A549 (cell line): Measurements from ENCODE around the gene FAM20B. TPM values are rescaled to one million over a fixed set of nuclear protein-coding genes. Genes with fewer than 3 reads are reported as not detected.

ENCODE experiments used
- ATAC-seq, 2 experiments: fragments of 200-7000 bp in 1 of 2; fragments of >200 bp in 1 of 2; cut with Nextera tagmentation in 1 of 2; cut with Tn5 transposase in 1 of 2; 3 replicates each; pipeline versions ENCODE4 v1.8.0 to v1.9.1; 2018 to 2020; ENCODE audit warnings: mild to moderate bottlenecking in 1 of 2, moderate library complexity in 1 of 2
- CTCF ChIA-PET: fragments of 300-600 bp; sonication (Branson Sonifier 250); formaldehyde crosslinking; extraction: SDS; loops from one replicate; lab custom pipeline; 2021; ENCODE audit warnings: antibody characterized with exemption, inconsistent platforms; lab: Yijun Ruan, JAX
- POLR2A ChIA-PET: fragments of 350-600 bp; formaldehyde crosslinking; extraction: SDS; loops from one replicate; lab custom pipeline; 2021; ENCODE audit warnings: antibody characterized with exemption, inconsistent platforms; lab: Yijun Ruan, JAX
- DNase-seq, 2 experiments: peaks; one replicate each; pipeline versions ENCODE4 v3.0.0 to v3.0.0-alpha.2; 2011 to 2016; ENCODE audit warnings: low read depth in 1 of 2, low spot score in 1 of 2
- FAIRE-seq: peaks from 2 replicates; lab custom pipeline; 2011; peaks lifted over from hg19 to GRCh38; lab: Jason Lieb, UNC
- H3K27ac ChIP-seq, 2 experiments: fragments of >200 bp; sonication (Bioruptor Twin); formaldehyde crosslinking; 3 replicates each; pipeline ENCODE4 v1.5.1; 2016 to 2017
- H3K4me1 ChIP-seq: fragments of >200 bp; sonication (Bioruptor Twin); formaldehyde crosslinking; 3 replicates; pipeline ENCODE4 v1.6.1; 2016
- H3K4me2 ChIP-seq: fragments of >200 bp; sonication (Bioruptor Twin); formaldehyde crosslinking; 3 replicates; pipeline ENCODE4 v1.6.1; 2016
- H3K4me3 ChIP-seq: fragments of >200 bp; sonication (Bioruptor Twin); formaldehyde crosslinking; 3 replicates; pipeline ENCODE4 v1.5.1; 2016
- H3K9me3 ChIP-seq: fragments of >200 bp; sonication (Bioruptor Twin); formaldehyde crosslinking; 3 replicates; pipeline ENCODE4 v1.6.1; 2016
- BCL3 ChIP-seq: fragments of >200 bp; sonication (Bioruptor Twin); formaldehyde crosslinking; IDR thresholded peaks from 3 replicates; pipeline ENCODE4 v1.6.1; 2016
- CTCF ChIP-seq: fragments of >200 bp; sonication (Bioruptor Twin); formaldehyde crosslinking; IDR thresholded peaks from 3 replicates; pipeline ENCODE4 v1.5.1; 2016
- EP300 ChIP-seq, 2 experiments: fragments of >200 bp; sonication (Bioruptor Twin); formaldehyde crosslinking; IDR thresholded peaks; 2 replicates in 1 of 2; 3 replicates in 1 of 2; pipeline ENCODE4 v1.6.1; 2016 to 2017
- ESRRA ChIP-seq: fragments of 150-350 bp; IDR thresholded peaks from 2 replicates; pipeline ENCODE4 v1.6.1; 2014; ENCODE audit warnings: mild to moderate bottlenecking, low read length, borderline replicate concordance
- HDAC2 ChIP-seq: fragments of 200-600 bp; sonication (generic); IDR thresholded peaks from 2 replicates; pipeline ENCODE4 v1.6.1; 2016
- HEYL ChIP-seq: fragments of 250-450 bp; sonication (Bioruptor Pico); IDR thresholded peaks from 2 replicates; pipeline ENCODE4 v1.8.0; 2021; ENCODE audit warnings: mild to moderate bottlenecking, moderate library complexity
- HOXB13 ChIP-seq: fragments of 250-450 bp; sonication (Bioruptor Pico); IDR thresholded peaks from 2 replicates; pipeline ENCODE4 v1.5.0; 2020; ENCODE audit warnings: low read depth, mild to moderate bottlenecking, moderate library complexity
- HOXB5 ChIP-seq: fragments of 250-450 bp; sonication (Bioruptor Pico); IDR thresholded peaks from 2 replicates; pipeline ENCODE4 v1.5.0; 2020; ENCODE audit warnings: mild to moderate bottlenecking, moderate library complexity
- JUN ChIP-seq, 2 experiments: fragments of >200 bp; sonication (Bioruptor Twin); formaldehyde crosslinking; IDR thresholded peaks; 2 replicates in 1 of 2; 3 replicates in 1 of 2; pipeline ENCODE4 v1.6.1; 2016 to 2017
- JUNB ChIP-seq: fragments of >200 bp; sonication (Bioruptor Twin); formaldehyde crosslinking; IDR thresholded peaks from 2 replicates; pipeline ENCODE4 v1.6.1; 2016
- KDM1A ChIP-seq: fragments of 200-600 bp; sonication (generic); IDR thresholded peaks from 2 replicates; pipeline ENCODE4 v1.6.1; 2016; ENCODE audit warnings: low read depth, mild to moderate bottlenecking
- MAFK ChIP-seq: fragments of 450-650 bp; IDR thresholded peaks from 2 replicates; pipeline ENCODE4 v1.6.1; 2014; ENCODE audit not compliant: partially characterized antibody
- MYC ChIP-seq: IDR thresholded peaks from 2 replicates; pipeline ENCODE4 v1.6.1; 2012; ENCODE audit warnings: mild to moderate bottlenecking, inconsistent platforms, low read length, improper control_type of control experiment, borderline replicate concordance
- PHF8 ChIP-seq: fragments of 200-600 bp; sonication (generic); IDR thresholded peaks from 2 replicates; pipeline ENCODE4 v1.6.1; 2016; ENCODE audit warnings: low read depth, mild to moderate bottlenecking, antibody characterized with exemption, moderate library complexity, borderline replicate concordance
- POLR2A ChIP-seq: IDR thresholded peaks from 2 replicates; pipeline ENCODE4 v1.6.1; 2012; ENCODE audit warnings: mild to moderate bottlenecking, low read length
- RAD21 ChIP-seq, 2 experiments: fragments of >200 bp in 1 of 2; sonication (Bioruptor Twin) in 1 of 2; formaldehyde crosslinking in 1 of 2; IDR thresholded peaks in 1 of 2; conservative IDR thresholded peaks in 1 of 2; 2 replicates in 1 of 2; 3 replicates in 1 of 2; pipeline ENCODE4 v1.6.1; 2012 to 2018; ENCODE audit warnings: inconsistent platforms in 1 of 2
- REST ChIP-seq: fragments of 200-600 bp; sonication (generic); IDR thresholded peaks from 2 replicates; pipeline ENCODE4 v1.6.1; 2016; ENCODE audit warnings: antibody characterized with exemption, mild to moderate bottlenecking, moderate library complexity
- RFX5 ChIP-seq: fragments of 450-650 bp; IDR thresholded peaks from 2 replicates; pipeline ENCODE4 v1.7.1; 2014; ENCODE audit warnings: antibody characterized with exemption, mild to moderate bottlenecking, moderate library complexity
- SMC3 ChIP-seq: fragments of >200 bp; sonication (Bioruptor Twin); formaldehyde crosslinking; IDR thresholded peaks from 3 replicates; pipeline ENCODE4 v1.6.1; 2018; ENCODE audit warnings: inconsistent platforms
- TFCP2L1 ChIP-seq: fragments of 250-450 bp; sonication (Bioruptor Pico); IDR thresholded peaks from 2 replicates; pipeline ENCODE4 v1.5.0; 2021; ENCODE audit warnings: mild to moderate bottlenecking
- ZNF302 ChIP-seq: fragments of 250-450 bp; sonication (Bioruptor Pico); IDR thresholded peaks from 2 replicates; pipeline ENCODE4 v1.9.0; 2021; ENCODE audit warnings: inconsistent platforms, mild to moderate bottlenecking, moderate library complexity
- ZSCAN20 ChIP-seq: fragments of 250-450 bp; sonication (Bioruptor Pico); IDR thresholded peaks from 2 replicates; pipeline ENCODE4 v1.8.0; 2022; ENCODE audit warnings: mild to moderate bottlenecking, moderate library complexity
- WGBS: methylation state at CpG from one replicate; pipeline ENCODE4 v1.1.6; 2017; ENCODE audit errors: missing lambda C conversion rate; 5-methylcytosine and 5-hydroxymethylcytosine counted together
- polyA plus RNA-seq, 4 experiments: library from polyadenylated mRNA; depleted of rRNA in 3 of 4; stranded (reverse); fragments of >200 nt; fragmentation: RNase III in 1 of 4; extraction: RNeasy Plus Mini Kit Qiagen cat#74134 plus additional on column Dnase treatment in 1 of 4; gene quantifications; 2 replicates in 3 of 4; 3 replicates in 1 of 4; pipeline ENCODE4 v1.2.3, GENCODE V29; 2011 to 2017

The FAM20B gene
- polyA plus RNA-seq, 2 of the 4 experiments (the other 2 are of a cell fraction): 24.2 to 35.3 TPM

- H3K27ac ChIP-seq: no peak overlapping the region
- no peaks in the 10 kb centered on the region for H3K9me3 ChIP-seq
- ATAC-seq: peak; percentile 9 to 33; a peak in 3 of 6 replicates
- no peak for FAIRE-seq
- POLR2A ChIA-PET: interaction anchor here (0.7 to 1.2 kb wide), 5 partner anchors 22 to 424 kb away, joined by 3 to 5 read pairs (median 3); partner anchors contain the start of genes SOAT1 and TOR3A
- CTCF ChIA-PET: interaction anchor here (0.6 to 5.1 kb wide), 52 partner anchors 9 to 581 kb away, joined by 3 to 32 read pairs (median 7); partner anchors contain the start of genes AXDND1, SOAT1 and TOR3A
- WGBS: 82% methylated on average over 2 of the region's 2 CpGs
- DNase-seq: no peak
- H3K4me3 ChIP-seq: no peak overlapping the region
- peaks cover 15% of the 10 kb centered on the region for H3K4me1 ChIP-seq
- no peak for TF ChIP-seq BCL3
- TF ChIP-seq JUNB: no peak
- TF ChIP-seq POLR2A: no peak
- TF ChIP-seq MYC: no peak
- TF ChIP-seq HDAC2: no peak
- TF ChIP-seq REST: no peak
- TF ChIP-seq RAD21 (conservative IDR thresholded peaks at IDR 0.05 in 1 of 2, IDR thresholded peaks at IDR 0.05 in 1 of 2): no peak
- TF ChIP-seq KDM1A: no peak
- TF ChIP-seq HOXB5 (CRISPR knock-in tag): no peak
- TF ChIP-seq HOXB13: no peak
- TF ChIP-seq MAFK: no peak
- TF ChIP-seq ZNF302 (CRISPR knock-in tag): no peak
- H3K4me2 ChIP-seq: no peak overlapping the region
These were observed 95.0 kb downstream of the FAM20B start for GRCh38 chr1:179120736-179121135.

GRCh38 chr1:179121159-179121938 is 95.7 kb downstream of the FAM20B start:
- Histone ChIP-seq H3K27ac (peak overlapping the region in 1 of 2 experiments; percentile 53; a peak in 3 of 6 replicates), H3K4me3 (no peak overlapping the region), H3K4me2 (no peak overlapping the region), H3K4me1 (peaks cover 19% of the 10 kb centered on the region), H3K9me3 (no peaks in the 10 kb centered on the region)
- TF ChIP-seq TFCP2L1 (CRISPR knock-in tag): no peak
- TF ChIP-seq CTCF: peak; percentile 93
- no peak for TF ChIP-seq EP300 (IDR thresholded peaks at IDR 0.05)
- TF ChIP-seq RFX5: 0 out of 2 replicates have a peak, but pooled peaks have one; percentile 35
- no peak for TF ChIP-seq MYC
- no peak for TF ChIP-seq PHF8
- no peak for TF ChIP-seq JUNB
- TF ChIP-seq ESRRA: no peak
- no peak for TF ChIP-seq HEYL
- TF ChIP-seq SMC3: peak; percentile 93
- no peak for TF ChIP-seq ZSCAN20 (CRISPR knock-in tag)
- peak; percentile 83 to 88 for TF ChIP-seq RAD21 (conservative IDR thresholded peaks at IDR 0.05 in 1 of 2, IDR thresholded peaks at IDR 0.05 in 1 of 2)
- TF ChIP-seq MAFK: peak; percentile 8
- TF ChIP-seq JUN (IDR thresholded peaks at IDR 0.05): no peak
- DNase-seq (peak; percentile 40 to 64), ATAC-seq (peak; percentile 75 to 79; a peak in 5 of 6 replicates), FAIRE-seq (no peak)
- 82% methylated on average over 7 of the region's 7 CpGs for WGBS
- ChIA-PET CTCF (interaction anchor here (0.6 to 5.1 kb wide), 52 partner anchors 9 to 694 kb away, joined by 3 to 32 read pairs (median 7); partner anchors contain the start of genes AXDND1, SOAT1 and TOR3A), POLR2A (interaction anchor here (1.0 to 1.2 kb wide), 4 partner anchors 21 to 172 kb away, joined by 3 to 5 read pairs (median 3); partner anchors contain the start of genes SOAT1 and TOR3A)
